DMS153 (cell line): ENCODE measurements around the gene TYW5.

Experiments
- DNase-seq: peaks from one replicate; lab custom pipeline; 2025; lab: John Stamatoyannopoulos, UW

TYW5 gene

DNA sequence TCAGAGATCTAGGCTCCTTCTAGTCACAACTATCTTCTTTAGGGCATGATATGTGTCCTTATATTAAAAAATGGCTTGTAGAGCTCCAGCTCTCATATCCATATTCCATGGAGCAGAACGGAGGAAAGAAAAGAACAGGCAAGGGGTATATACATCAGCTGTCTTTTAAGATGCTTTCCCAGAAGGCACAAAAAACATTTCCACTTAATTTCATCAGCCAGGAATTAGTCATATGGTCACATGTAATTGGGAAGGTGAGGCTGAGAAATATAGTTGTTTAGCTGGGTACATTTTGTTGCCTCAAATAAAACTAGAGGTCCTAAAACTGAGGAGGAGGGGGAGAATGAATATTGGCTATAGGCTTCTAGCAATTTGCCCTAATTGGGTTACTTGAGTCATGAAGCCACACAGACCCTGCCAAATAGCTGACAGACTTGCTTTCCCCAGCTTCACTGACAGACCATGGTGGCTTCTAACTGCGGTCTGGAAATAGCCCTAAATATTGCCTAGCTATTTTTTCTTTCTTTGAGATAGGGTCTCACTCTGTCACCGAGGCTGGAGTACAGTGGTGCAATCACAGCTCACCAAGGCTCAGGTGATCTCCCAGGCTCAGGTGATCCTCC lies 20.1 kb upstream of the TYW5 start:
- DNase-seq: no peak

DNA sequence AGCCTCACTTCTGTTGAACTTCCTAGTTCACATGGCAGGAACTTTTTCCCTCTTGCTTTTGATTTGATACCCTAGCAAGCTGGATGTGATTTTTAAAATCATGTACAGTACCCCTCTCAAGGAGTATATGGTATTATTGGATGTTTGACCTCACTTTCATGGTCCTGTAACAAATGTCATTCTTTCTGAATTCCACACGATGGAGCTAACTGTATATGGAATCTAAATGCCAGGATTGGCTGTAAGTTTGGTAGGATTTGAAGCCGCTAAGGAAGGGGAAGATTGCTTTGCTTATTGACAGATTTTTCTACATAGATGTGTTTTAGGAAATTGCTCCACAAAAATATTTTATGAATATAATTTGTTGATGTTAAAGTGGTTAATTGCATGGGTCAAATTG lies 18.4 kb upstream of the TYW5 start:
- DNase-seq: no peak

DNA sequence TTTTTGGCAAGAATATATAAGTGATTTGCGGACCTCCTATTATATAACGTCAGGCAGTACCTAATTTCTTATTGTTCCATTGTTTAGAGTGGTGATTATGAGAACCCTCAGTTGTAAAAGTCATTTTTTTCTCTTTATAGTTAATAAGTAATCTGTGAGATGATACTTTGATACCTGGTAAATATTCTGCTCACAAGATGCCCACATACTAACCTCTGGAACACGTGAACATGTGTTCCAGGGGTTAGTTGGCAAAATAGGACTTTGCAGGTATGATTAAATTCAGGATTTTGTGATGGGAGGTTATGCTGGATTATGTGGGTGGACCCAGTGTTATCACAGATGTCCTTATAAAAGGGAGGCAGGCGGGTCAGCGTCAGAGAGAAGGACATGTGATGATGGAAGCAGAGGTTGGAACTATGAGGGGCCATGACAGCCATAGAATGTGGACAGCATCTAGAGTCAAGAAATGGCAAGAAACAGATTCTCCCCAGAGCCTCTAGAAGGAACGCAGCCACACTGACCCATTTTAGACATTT lies 16.9 kb upstream of the TYW5 start:
- DNase-seq: no peak

DNA sequence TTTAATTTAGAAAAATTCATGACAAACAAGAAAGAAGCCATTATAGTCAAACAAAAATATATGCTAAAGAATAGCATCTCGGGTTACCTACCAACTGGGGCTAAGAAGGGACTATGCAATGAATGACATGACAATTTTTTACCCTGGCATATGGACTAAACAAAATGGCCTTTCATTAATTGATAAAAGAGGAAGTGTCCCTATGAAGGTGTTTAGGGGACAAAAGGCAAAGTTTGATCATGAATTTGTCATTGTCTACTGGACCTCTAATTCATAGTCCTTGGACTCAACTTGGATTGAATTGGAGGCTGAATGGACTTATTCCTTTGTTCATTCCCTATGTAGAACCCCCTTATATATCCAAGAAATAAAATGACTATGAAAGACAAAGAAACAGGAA lies 12.8 kb upstream of the TYW5 start:
- DNase-seq: no peak

DNA sequence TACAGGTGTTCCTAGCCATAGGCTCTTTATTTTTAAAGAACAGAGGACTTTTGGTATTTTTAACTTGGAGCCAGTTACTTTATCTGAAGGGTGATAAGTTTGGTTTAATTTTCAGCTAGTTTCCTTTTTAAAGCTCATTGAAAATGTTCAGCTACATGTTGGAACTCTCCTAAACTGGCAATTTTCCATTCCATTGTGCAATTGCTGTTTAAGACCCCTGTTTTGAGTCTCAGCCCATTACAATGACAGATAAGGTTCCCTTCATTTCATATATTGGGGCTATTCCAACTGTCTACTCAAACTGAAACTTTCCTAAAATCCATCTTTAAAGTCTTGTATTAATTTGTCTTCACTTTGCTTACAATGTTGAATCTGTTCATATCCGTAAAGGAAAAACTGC lies 11.7 kb upstream of the TYW5 start:
- DNase-seq: no peak

DNA sequence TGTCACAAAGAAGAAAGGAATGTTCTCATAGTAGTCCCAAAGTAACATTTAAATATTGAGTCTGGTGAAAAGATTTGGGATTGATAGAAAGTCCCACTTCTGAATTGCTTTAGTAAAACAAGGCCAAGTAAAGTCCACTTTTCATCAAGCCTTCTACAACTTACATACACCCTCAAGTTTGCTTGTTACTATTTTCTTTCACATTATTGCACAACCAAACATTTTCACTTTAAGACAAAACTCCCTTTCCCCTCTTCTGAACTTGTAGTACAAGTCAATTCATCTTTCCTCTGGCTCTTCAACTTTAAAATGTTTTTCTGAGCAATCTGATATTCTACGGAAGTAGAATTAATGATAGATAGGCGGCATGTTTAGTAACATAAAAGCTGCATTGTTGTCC lies 11.1 kb upstream of the TYW5 start:
- DNase-seq: no peak

DNA sequence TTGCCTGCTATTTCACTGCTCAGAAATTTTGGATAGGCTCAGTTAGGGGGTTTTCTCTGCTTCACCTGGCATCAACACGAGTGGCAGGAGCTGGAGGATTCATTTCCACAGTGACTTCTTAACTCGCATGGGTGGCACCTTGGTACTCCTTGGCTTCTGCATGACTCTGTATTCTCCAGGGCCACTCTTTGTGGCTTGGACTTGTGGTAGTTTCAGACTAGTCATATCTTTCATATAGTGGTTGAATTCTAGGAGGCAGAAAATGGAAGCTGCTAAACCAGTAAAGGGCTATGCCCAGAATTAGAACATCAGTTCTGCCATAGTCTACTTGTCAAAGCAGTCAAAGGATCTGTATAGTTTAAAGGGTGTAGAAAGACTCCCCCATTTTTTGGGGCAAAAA lies 6.9 kb upstream of the TYW5 start:
- no peak for DNase-seq

DNA sequence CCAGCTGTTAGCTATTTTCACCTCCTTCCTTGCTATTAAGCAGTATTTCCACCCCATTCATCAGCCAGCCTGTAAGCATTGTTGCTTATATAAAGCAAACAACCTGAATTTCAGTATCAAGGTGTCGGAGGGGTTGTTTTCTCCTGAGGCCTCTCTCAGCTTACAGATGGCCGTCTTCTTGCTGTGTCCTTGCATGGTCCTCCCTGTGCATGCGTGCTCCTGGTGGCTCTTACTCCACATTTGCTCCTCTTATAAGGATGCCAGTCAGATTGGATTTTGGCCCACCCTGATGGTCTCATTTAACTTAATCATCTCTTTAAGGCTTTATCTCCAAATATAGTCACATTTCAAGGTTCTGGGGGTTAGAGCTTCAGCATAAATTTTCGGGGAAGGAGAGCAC lies 2.7 kb upstream of the TYW5 start:
- DNase-seq: no peak

DNA sequence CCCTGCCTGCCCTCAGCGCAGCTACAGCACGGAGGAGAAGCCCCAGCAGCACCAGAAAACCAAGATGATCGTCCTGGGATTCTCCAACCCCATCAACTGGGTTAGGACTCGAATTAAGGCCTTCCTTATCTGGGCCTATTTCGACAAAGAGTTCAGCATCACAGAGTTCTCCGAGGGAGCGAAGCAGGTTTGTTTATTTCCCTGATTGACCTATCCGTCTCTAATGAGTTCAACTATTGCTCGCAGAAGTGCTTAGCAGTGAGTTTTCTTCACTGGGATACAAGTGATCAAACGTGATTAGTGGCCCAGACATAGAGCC lies 730 bp upstream of the TYW5 start:
- no peak for DNase-seq

DNA sequence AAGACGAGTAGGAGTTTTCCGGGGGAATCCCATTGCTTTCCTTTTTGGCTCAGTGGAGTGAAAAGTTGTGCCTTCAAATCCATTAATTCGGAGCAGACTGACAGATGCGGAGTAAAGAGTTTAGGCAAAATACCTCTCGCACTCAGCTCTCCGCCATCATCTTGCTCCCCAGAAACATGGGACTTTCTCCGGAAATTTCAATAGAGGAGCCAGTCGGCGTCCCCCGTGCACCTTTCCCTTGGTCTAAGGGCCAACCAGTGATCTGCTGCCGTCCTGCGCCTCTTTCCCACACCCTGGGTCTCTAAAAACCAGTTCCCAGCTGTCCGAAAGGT lies 318 bp downstream of the TYW5 start:
- DNase-seq: no peak

DNA sequence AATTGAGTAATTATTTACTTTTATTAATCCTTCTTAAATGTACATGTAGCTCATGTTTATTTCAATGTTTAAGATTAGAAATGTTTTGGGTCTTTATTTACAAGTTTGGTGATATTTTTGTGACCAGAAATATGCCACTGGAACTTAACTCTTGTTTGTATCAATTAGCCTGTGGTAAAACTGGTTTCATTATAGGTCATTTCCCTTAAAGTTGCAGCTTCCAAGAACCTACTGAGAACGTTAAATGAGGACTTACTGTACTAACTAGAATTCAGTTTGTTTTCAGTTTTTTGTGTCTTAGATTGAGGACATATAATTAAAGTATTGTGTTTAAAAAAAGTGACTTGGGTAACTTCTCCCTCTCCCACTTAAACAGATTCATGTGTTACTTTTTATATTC lies 4.3 kb downstream of the TYW5 start:
- DNase-seq: no peak

DNA sequence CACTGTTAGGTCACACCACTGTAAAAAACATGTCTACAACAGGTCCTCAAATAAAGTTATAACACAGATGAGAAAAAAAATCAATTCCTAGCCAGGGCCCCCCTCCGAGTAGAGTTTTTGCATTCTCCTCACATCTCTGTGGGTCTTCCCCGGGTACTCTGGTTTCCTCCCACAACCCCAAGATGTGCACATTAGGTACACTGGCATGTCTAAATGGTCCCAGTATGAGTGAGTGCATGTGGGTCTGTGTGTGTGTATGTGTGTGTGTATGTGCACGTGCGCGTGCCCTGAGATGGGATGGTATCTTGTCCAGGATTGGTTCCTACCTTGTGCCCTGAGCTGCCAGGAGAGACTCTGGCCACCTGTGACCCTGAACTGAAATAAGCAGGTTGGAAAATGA lies 4.9 kb downstream of the TYW5 start:
- DNase-seq: no peak

DNA sequence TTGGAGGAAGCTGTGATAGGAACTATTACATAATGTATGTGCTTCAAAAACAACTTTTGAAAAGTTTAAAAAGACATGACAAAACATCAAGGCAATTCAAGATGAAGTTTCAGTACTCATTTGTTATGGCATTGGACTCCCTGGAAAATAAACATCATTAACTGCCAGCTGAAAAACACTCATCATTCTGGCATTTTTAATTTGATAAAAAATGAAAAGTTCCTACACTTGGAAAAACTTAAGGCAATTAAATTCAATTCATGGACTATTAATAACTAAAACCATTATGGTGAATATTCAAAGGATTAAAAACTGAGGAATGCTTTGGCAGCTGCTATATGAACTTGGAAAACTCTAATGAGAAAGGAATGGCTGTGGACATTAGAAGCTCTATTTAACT lies 8.5 kb downstream of the TYW5 start:
- no peak for DNase-seq

DNA sequence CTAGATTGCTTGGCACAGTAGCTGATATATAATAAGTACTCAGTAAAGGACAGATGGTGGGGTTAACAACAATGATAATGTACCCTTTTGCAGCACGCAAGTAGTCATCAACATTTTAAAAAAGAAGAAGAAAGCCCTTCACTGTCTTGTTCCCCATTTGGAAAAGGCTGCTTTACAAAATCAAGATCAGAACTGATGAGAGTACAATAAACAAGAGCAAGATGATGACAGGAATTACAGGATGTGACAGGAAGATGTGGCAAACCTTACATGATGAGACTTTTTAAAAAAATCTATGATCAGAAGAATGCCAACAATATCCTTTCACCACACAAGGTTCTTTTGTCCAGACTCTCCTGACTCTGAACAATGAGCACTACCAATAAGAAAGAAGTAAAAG lies 9.1 kb downstream of the TYW5 start:
- no peak for DNase-seq

DNA sequence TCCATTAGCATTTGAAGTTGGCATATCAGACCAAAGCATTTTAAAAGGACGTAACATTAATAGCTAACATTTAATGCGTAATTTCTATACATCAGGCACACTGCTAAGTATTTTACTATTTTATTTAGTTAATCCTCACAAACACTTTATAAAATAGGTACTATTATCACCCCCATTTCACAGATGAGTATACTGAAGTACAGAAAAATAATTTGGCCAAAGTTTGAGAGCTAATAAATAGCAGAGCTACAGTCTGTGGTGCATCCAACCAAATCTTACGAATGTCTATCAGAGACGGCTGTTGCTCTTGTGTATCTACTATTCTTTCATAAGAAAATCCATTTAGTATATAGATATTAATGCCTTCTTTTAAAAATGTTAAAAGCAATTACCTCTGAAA lies 11.9 kb downstream of the TYW5 start:
- no peak for DNase-seq

DNA sequence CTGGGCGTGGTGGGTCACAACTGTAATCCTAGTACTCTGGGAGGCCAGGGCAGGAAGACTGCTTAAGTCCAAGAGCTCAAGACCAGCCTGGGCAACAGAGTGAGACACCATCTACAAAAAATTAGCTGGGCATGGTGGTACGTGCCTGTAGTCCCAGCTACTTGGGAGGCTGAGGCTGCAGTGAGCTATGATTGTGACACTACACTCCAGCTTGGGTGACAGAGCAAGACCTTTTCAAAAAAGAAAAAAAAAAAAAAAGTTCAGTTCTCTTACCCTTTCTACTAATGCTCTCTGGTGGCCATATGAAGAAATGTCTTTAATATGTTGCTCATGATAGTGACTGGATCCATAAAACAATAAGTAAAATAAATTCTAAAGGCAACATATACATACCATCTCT lies 14.9 kb downstream of the TYW5 start:
- DNase-seq: no peak

DNA sequence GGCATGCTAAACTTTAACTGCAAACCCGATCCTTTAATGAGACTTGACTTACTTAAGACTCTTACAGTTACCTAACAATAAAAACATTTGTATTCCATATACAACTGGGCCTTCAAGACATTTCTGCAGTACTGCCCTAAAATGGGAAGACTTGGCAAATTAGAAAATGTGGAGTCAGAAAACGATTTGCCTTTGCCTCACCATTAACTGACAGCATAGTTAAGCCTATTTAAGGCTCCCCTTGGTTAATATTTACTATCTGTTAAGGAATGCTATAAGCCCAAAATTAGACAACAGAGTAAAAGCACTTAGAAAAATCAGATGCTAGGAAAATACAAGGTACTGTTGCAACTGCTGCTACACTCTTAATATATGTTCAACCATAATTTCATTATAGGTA lies 18.7 kb downstream of the TYW5 start:
- DNase-seq: no peak

DNA sequence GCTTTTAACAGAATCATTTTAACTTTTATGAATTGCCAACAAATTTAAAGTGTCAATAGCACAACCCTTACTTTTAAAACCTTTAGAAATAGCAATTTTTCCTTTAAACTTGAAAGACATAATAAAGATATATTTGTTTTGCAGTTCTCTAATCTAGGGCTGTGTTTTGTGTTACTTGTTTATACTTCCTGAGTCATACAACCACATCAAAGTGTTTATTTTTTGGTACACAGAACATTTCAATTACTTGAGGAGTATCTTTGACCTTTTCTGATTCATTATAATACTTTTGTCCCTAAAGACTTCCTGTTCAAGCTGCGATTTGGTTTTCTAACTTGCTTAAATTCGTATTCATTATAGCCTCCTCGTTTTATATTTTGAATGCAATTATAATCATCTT lies 21.8 kb downstream of the TYW5 start:
- no peak for DNase-seq

DNA sequence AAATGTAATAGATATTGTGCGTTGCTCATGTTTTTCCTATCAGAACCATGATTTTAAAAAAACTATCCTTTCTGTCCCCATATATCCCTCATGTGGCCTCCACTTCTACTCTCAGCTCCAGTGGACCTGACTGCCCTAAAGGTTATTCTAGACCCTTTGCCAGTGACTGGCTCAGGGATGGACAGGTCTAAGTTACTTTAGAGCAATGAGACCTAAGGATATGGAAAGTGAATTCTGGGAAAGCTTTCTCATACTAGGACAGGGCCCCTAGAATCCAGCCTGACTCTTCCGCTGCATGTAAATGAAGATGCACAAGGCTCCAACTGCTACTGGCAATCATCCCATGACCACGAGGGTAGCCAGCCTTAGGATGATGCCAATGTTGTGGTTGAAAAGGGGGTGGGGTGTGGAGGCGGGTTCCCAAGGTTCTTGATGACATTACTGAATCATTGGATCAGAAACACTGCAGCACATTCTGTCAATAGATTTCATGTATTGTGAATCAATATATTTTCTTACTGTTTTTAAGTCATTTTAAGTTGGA lies 22.9 kb downstream of the TYW5 start:
- no peak for DNase-seq

DNA sequence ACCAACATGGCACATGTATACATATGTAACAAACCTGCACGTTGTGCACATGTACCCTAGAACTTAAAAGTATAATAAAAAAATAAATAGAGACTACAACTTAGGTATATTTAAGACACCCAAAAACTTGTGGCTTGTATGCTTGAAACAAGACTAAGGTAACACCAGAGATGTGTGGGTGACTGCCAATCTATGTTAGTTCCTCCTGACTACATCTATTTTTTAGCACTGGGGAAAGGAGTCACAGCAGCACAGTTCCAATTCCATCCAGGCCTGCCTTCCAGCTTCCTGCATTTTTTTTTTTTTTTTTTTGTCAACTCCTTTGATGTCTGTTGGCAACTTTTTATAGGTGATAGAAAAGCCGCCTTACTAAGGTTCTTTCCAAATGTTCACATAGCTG lies 26.0 kb downstream of the TYW5 start:
- no peak for DNase-seq

DNA sequence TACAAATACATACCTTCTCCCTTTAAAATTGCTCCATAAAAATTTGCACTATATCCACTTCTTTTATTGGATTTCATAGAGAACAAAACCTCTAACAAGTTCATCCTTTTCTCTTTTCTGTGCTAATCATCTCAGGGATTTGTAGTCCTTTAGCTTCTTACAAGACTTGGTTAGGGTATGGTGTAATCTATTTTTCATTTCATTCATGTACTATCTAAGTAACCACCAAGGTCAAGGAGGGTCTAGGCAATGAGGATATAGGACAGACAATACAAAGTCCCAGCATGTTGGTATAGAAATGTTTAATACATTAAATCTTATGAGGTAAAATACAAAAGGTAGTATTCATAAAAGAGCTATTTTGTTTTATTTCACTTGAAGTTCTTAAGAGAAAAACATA lies 26.7 kb downstream of the TYW5 start:
- no peak for DNase-seq

DNA sequence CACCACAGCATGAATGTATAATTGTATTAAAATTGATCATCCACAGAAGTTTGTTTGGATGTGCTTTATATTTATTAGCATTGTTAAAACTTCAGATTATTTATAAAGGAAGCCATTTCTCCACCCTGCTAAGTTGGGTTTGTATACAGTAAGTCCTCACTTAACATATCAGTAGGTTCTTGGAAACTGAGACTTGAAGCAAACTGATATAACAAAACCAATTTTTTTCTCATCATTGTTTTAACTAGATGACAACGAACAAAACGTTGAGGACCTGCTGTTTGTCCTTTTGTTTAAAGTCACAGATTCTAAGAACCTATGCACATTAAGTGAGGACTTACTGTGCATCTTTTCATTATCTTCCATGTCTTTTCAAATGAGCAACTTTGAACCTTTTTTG lies 27.1 kb downstream of the TYW5 start:
- DNase-seq: no peak

DNA sequence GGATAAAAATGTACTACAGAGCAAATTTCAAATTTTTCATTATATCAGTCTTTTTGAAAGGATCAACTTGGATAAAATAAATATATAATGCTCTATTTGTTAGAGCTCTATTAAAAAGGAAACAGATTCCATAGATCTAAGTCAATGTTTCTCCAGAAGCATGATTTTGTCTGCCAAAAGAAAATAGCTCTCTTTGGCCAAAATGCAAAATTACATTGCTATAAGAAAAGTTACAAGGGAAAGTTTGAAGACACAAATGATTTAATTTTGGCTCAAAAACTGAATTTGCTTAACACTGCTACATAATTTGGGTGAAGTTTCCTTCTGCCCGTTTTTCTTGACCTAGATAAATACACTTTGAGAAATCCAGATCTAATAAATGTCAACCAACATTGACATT lies 28.5 kb downstream of the TYW5 start:
- DNase-seq: no peak

DNA sequence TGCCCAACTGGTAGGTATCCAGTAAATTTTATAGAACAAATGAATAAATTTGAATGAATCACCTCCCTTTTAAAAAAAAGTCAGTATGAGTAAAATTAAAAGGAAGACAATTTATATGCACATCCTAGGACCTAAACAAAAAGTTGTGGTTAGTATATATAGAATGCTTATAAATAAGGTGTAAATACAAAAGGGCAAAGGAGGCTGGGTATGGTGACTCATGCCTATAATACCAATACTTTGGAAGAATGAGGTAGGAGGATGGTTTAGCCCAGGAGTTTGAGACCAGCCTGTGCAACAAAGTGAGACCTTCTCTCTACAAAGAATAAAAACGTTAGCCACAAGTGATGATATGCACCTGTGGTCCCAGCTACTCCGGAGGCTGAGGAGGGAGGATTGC lies 31.4 kb downstream of the TYW5 start:
- no peak for DNase-seq

DNA sequence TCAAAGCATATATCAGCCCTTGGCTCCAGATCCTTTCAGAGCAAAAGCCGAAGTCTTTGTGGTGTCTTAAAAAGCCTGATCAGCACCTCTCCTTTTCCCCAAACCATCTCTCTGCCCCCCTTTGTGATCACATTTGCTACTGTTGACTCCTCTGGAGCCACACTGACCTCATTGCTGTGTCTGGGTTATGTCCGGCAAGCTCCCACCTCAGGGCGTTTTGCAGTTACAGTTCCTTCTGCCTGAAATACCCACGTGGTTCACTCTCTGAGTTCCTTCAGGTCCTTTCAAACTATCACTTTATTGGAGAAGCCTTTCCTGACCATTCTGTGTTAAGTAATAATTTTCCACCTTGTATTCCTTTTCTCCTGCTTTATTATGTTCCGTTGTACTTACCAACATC lies 32.4 kb downstream of the TYW5 start:
- DNase-seq: no peak
